Neural cell (in vitro differentiated cells): ENCODE measurements around the gene GRHL3.

Experiments
- CTCF ChIP-seq: fragments of 450-650 bp; IDR thresholded peaks from 2 replicates; pipeline ENCODE4 v1.5.1; 2014; ENCODE audit warnings: antibody characterized with exemption, mild to moderate bottlenecking, moderate library complexity; ENCODE audit not compliant: poor library complexity, severe bottlenecking
- RAD21 ChIP-seq: fragments of 450-650 bp; conservative IDR thresholded peaks from 2 replicates; pipeline ENCODE4 v1.6.1; 2014; ENCODE audit warnings: antibody characterized with exemption, mild to moderate bottlenecking, moderate library complexity
- SMC3 ChIP-seq: fragments of 450-650 bp; conservative IDR thresholded peaks from 2 replicates; pipeline ENCODE4 v1.6.1; 2014; ENCODE audit warnings: antibody characterized with exemption, mild to moderate bottlenecking, moderate library complexity; ENCODE audit not compliant: poor library complexity

DNA sequence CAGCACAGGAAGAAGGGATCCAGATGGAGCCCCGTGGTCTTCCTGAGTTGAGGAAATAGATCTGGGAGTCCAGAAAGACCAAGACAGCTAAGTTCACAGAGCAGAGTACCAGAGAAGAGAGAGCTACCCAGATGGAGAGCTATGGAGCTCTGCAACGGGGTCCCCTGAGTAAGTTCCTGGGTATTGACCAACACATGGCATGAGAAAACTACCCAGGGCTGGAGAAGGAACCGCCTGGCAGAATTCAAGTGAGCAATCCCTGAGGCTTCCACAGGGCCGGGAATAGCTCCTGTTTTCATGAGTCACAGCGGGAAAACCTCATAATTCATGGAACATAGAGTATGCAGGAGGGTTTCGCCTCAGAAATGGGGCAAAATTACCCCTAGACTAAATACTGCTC lies 74.7 kb downstream of the GRHL3 start:
- TF ChIP-seq CTCF (no peak), SMC3 (no peak), RAD21 (no peak)
